ENCODE results near the gene MIPEP. TPM values are rescaled to one million over a fixed set of nuclear protein-coding genes. Genes with fewer than 3 reads are reported as not detected.

The MIPEP gene
- total RNA-seq = 10 to 100 TPM; 17.2 to 18.5 TPM

- Mint-ChIP-seq H3K36me3 (ENCODE audit: low read depth) (peaks cover 5% of the 10 kb centered on the region), H3K4me1 (ENCODE audit: low read depth) (peaks cover 22% of the 10 kb centered on the region), H3K9me3 (no peaks in the 10 kb centered on the region), H3K27me3 (no peaks in the 10 kb centered on the region), H3K27ac (peak within 1 kb of the TSS; percentile 70), H3K4me3 (peak within 1 kb of the TSS; percentile 83)
- ChIA-PET CTCF (interaction anchor here (0.7 to 1.6 kb wide), 13 partner anchors 11 to 422 kb away, joined by 3 to 6 read pairs (median 3); no protein-coding TSS in a partner anchor), POLR2A (interaction anchor here (1.1 to 1.5 kb wide), 2 partner anchors 311 to 385 kb away, joined by 3 to 4 read pairs; no protein-coding TSS in a partner anchor)
- peak; percentile 92 for DNase-seq
- peak; percentile 76 for TF ChIP-seq CTCF (IDR thresholded peaks at IDR 0.05)
- ATAC-seq = peak; percentile 93
- intact Hi-C loops (cut with micrococcal nuclease) = no loop called here
These were observed at the start of gene MIPEP for GRCh38 chr13:23888658-23889614. Gene MIPEP, minus strand, starts transcription at chr13:23889400. Its CDS starts 80 bp downstream, at chr13:23889320.

GRCh38 chr13:23934520-23934919 lies 45.3 kb upstream of the MIPEP start:
- intact Hi-C loops (cut with micrococcal nuclease) = no loop called here
- DNase-seq (no peak), ATAC-seq (no peak)
- Mint-ChIP-seq H3K27me3 (peaks cover 31% of the 10 kb centered on the region), H3K27ac (no peak overlapping the region), H3K36me3 (ENCODE audit: low read depth) (no peaks in the 10 kb centered on the region), H3K4me1 (ENCODE audit: low read depth) (no peaks in the 10 kb centered on the region), H3K9me3 (peaks cover 2% of the 10 kb centered on the region), H3K4me3 (no peak overlapping the region)
- no peak for TF ChIP-seq CTCF (IDR thresholded peaks at IDR 0.05)
- ChIA-PET POLR2A (no interaction called here), CTCF (no interaction called here)

GRCh38 chr13:23928985-23929384 lies 39.8 kb upstream of the MIPEP start:
- POLR2A ChIA-PET = no interaction called here
- TF ChIP-seq CTCF (IDR thresholded peaks at IDR 0.05) = no peak
- no peak for ATAC-seq
- Mint-ChIP-seq H3K36me3 (ENCODE audit: low read depth) (no peaks in the 10 kb centered on the region), H3K27me3 (peaks cover 16% of the 10 kb centered on the region), H3K4me1 (ENCODE audit: low read depth) (no peaks in the 10 kb centered on the region), H3K9me3 (no peaks in the 10 kb centered on the region), H3K4me3 (no peak overlapping the region), H3K27ac (no peak overlapping the region)
- CTCF ChIA-PET = no interaction called here
- no peak for DNase-seq
- intact Hi-C loops (cut with micrococcal nuclease) = loop anchor here (10.0 kb wide), 1 partner anchor 296 kb away; no protein-coding TSS in a partner anchor

GRCh38 chr13:23923031-23923430 lies 33.8 kb upstream of the MIPEP start:
- POLR2A ChIA-PET = interaction anchor here (0.6 kb wide), 1 partner anchor 492 kb away, joined by 4 read pairs; no protein-coding TSS in a partner anchor
- no peak for ATAC-seq
- intact Hi-C loops (cut with micrococcal nuclease) = loop anchor here (10.0 kb wide), 1 partner anchor 302 kb away; no protein-coding TSS in a partner anchor

More at GRCh38 chr13:23923031-23923430, 33.8 kb upstream of the MIPEP start:
- Mint-ChIP-seq H3K36me3 (ENCODE audit: low read depth) (no peaks in the 10 kb centered on the region), H3K9me3 (no peaks in the 10 kb centered on the region), H3K4me1 (ENCODE audit: low read depth) (no peaks in the 10 kb centered on the region), H3K27ac (no peak overlapping the region), H3K4me3 (no peak overlapping the region), H3K27me3 (peaks cover 17% of the 10 kb centered on the region)
- no peak for DNase-seq
- no peak for TF ChIP-seq CTCF (IDR thresholded peaks at IDR 0.05)
- CTCF ChIA-PET = interaction anchor here (0.7 to 1.6 kb wide), 4 partner anchors 23 to 96 kb away, joined by 3 to 7 read pairs (median 4); no protein-coding TSS in a partner anchor
